Fibroblast of the aortic adventitia (primary cell): Measurements from ENCODE around the gene SLC6A18. TPM values are rescaled to one million over a fixed set of nuclear protein-coding genes. Genes with fewer than 3 reads are reported as not detected.

Experiments
- DNase-seq: peaks from one replicate; pipeline ENCODE4 v3.0.0-alpha.2; 2010; ENCODE audit warnings: low read depth
- H3K4me3 ChIP-seq: 2 replicates; pipeline ENCODE4 v1.5.1; 2011; ENCODE audit warnings: low read depth, mild to moderate bottlenecking, control low read depth, low read length, moderate library complexity
- CTCF ChIP-seq: IDR thresholded peaks from 2 replicates; pipeline ENCODE4 v1.5.1; 2011; ENCODE audit warnings: mild to moderate bottlenecking, low read length, control low read depth, inconsistent platforms; ENCODE audit not compliant: insufficient read depth
- total RNA-seq: library from RNA; depleted of rRNA; stranded (reverse); fragments of >200 nt; gene quantifications from 2 replicates; pipeline ENCODE4 v1.2.3, GENCODE V29; 2012; ENCODE audit warnings: low replicate concordance

The SLC6A18 gene
- total RNA-seq, 1 donor = not detected

GRCh38 chr5:1202026-1202797 is 23.0 kb upstream of the SLC6A18 start:
- no peak overlapping the region for H3K4me3 ChIP-seq
- DNase-seq = no peak
- no peak for TF ChIP-seq CTCF

GRCh38 chr5:1202798-1203185 is 22.4 kb upstream of the SLC6A18 start:
- H3K4me3 ChIP-seq = no peak overlapping the region
- no peak for DNase-seq
- no peak for TF ChIP-seq CTCF

GRCh38 chr5:1203311-1203967 is 21.7 kb upstream of the SLC6A18 start:
- no peak for TF ChIP-seq CTCF
- no peak overlapping the region for H3K4me3 ChIP-seq
- DNase-seq = no peak

GRCh38 chr5:1203968-1204692 is 21.1 kb upstream of the SLC6A18 start:
- DNase-seq = no peak
- TF ChIP-seq CTCF = no peak
- H3K4me3 ChIP-seq = no peak overlapping the region

GRCh38 chr5:1204693-1205242 is 20.4 kb upstream of the SLC6A18 start:
- peak; percentile 37 for TF ChIP-seq CTCF
- peak; percentile 22 for DNase-seq
- H3K4me3 ChIP-seq = no peak overlapping the region

- H3K4me3 ChIP-seq = no peak overlapping the region
- TF ChIP-seq CTCF = no peak
- no peak for DNase-seq
Observed at GRCh38 chr5:1205255-1206180, 19.7 kb upstream of the SLC6A18 start.
